HepG2 (cell line): Measurements from ENCODE around the gene P3H3. TPM values are rescaled to one million over a fixed set of nuclear protein-coding genes. Genes with fewer than 3 reads are reported as not detected.

Experiments
- ATAC-seq: fragments of 200-7000 bp; cut with Tn5 transposase; 3 replicates; pipeline ENCODE4 v1.9.1; 2020; ENCODE audit warnings: mild to moderate bottlenecking, moderate library complexity
- BruUV-seq: library from RNA; stranded (reverse); fragments of 400-500 nt; replicated peaks from 2 replicates; lab custom pipeline; 2021; lab: Mats Ljungman, UMichigan
- CTCF ChIA-PET: fragments of 300-600 bp; formaldehyde crosslinking; extraction: SDS; loops from one replicate; lab custom pipeline; 2021; ENCODE audit warnings: low total read pairs, inconsistent platforms, low intra/inter-chr PET ratio; lab: Yijun Ruan, JAX
- POLR2A ChIA-PET: fragments of 350-600 bp; sonication (Branson Sonifier 250); formaldehyde crosslinking; loops from one replicate; lab custom pipeline; 2020; ENCODE audit warnings: antibody characterized with exemption, inconsistent platforms; lab: Yijun Ruan, JAX
- DNase-seq: peaks from one replicate; pipeline ENCODE4 v3.0.0-alpha.2; 2015; ENCODE audit warnings: low spot score
- FAIRE-seq: peaks from 3 replicates; lab custom pipeline; 2011; peaks lifted over from hg19 to GRCh38; lab: Jason Lieb, UNC
- H2AFZ ChIP-seq: one replicate; pipeline ENCODE4 v1.6.1; 2011; ENCODE audit warnings: low read length, inconsistent platforms
- H3K27ac ChIP-seq: fragments of 300-600 bp; 3 replicates; pipeline ENCODE4 v1.8.0; 2011; ENCODE audit warnings: mixed run types, mild to moderate bottlenecking, mixed read lengths, low read length, inconsistent platforms; ENCODE audit not compliant: insufficient read depth; ENCODE audit errors: extremely low read length
- H3K27me3 ChIP-seq, 2 experiments: fragments of 200-600 bp in 1 of 2; 2 replicates in 1 of 2; 3 replicates in 1 of 2; pipeline versions ENCODE4 v1.6.0 to v1.8.0; 2011; ENCODE audit warnings: low read length in 2 of 2, mild to moderate bottlenecking in 2 of 2, moderate library complexity in 2 of 2, inconsistent platforms in 1 of 2; ENCODE audit not compliant: insufficient read depth in 2 of 2, control insufficient read depth in 1 of 2
- H3K36me3 ChIP-seq, 2 experiments: fragments of 200-600 bp in 1 of 2; replicated peaks in 1 of 2; 2 replicates in 1 of 2; 3 replicates in 1 of 2; pipeline versions ENCODE4 v1.5.1 to v1.8.0; 2011; ENCODE audit warnings: low read length in 2 of 2, inconsistent platforms in 1 of 2; ENCODE audit not compliant: insufficient read depth in 2 of 2, control insufficient read depth in 1 of 2
- H3K4me1 ChIP-seq: 2 replicates; pipeline ENCODE4 v1.5.1; 2012; ENCODE audit warnings: low read length, inconsistent platforms; ENCODE audit not compliant: insufficient read depth
- H3K4me2 ChIP-seq: 2 replicates; pipeline ENCODE4 v1.6.0; 2011; ENCODE audit warnings: low read depth, low read length, inconsistent platforms
- H3K4me3 ChIP-seq, 3 experiments: fragments of 200-600 bp in 1 of 3; sonication (generic), shearing (Covaris generic) in 1 of 3; replicated peaks in 1 of 3; 2 replicates each; pipeline ENCODE4 v1.5.1; 2011 to 2016; ENCODE audit warnings: low read length in 3 of 3, inconsistent platforms in 2 of 3, low read depth in 2 of 3, mild to moderate bottlenecking in 2 of 3, control low read depth in 1 of 3, mixed read lengths in 1 of 3; ENCODE audit not compliant: insufficient read depth in 1 of 3
- H3K79me2 ChIP-seq: one replicate; pipeline ENCODE4 v1.6.1; 2011; ENCODE audit warnings: low read length, inconsistent platforms; ENCODE audit not compliant: insufficient read depth
- H3K9ac ChIP-seq: 2 replicates; pipeline ENCODE4 v1.6.0; 2011; ENCODE audit warnings: mild to moderate bottlenecking, low read depth, low read length, inconsistent platforms; ENCODE audit not compliant: insufficient read depth
- H3K9me3 ChIP-seq: 2 replicates; pipeline ENCODE4 v1.5.1; 2012; ENCODE audit warnings: mild to moderate bottlenecking, low read length
- H4K20me1 ChIP-seq: 2 replicates; pipeline ENCODE4 v1.6.0; 2011; ENCODE audit warnings: inconsistent platforms, mild to moderate bottlenecking, low read length, moderate library complexity; ENCODE audit not compliant: insufficient read depth
- CENPBD1 ChIP-seq: sonication (generic); formaldehyde crosslinking; IDR thresholded peaks from 2 replicates; pipeline ENCODE4 v1.8.0; 2022; ENCODE audit warnings: missing genetic modification reagents, low read depth, mild to moderate bottlenecking, borderline replicate concordance
- KAT7 ChIP-seq: IDR thresholded peaks from 2 replicates; pipeline ENCODE4 v1.6.1; 2018; ENCODE audit warnings: borderline replicate concordance, missing compliant biosample characterization
- MAFG ChIP-seq: sonication (generic); formaldehyde crosslinking; IDR thresholded peaks from 2 replicates; pipeline ENCODE4 v1.5.1; 2020; ENCODE audit warnings: mild to moderate bottlenecking, missing genetic modification reagents
- POLR2G ChIP-seq: fragments of 200-400 bp; formaldehyde crosslinking; IDR thresholded peaks from 2 replicates; pipeline ENCODE4 v1.6.1; 2018; ENCODE audit warnings: mild to moderate bottlenecking, low read depth, low read length, moderate library complexity
- ZNF263 ChIP-seq: sonication (generic); formaldehyde crosslinking; IDR thresholded peaks from 2 replicates; pipeline ENCODE4 v1.4.0; 2020; ENCODE audit warnings: missing genetic modification reagents
- ZNF549 ChIP-seq: sonication (generic); formaldehyde crosslinking; IDR thresholded peaks from 2 replicates; pipeline ENCODE4 v1.5.0; 2020; ENCODE audit warnings: missing genetic modification reagents
- WGBS: methylation state at CpG from one replicate; pipeline ENCODE4 v1.1.6; 2017; ENCODE audit warnings: low lambda C conversion rate; 5-methylcytosine and 5-hydroxymethylcytosine counted together
- in situ Hi-C: cut with HindIII; loops from 2 replicates; pipeline ENCODE4 v1.10.0; 2017; ENCODE audit warnings: low pct_unique_long_range_greater_than_20kb; ENCODE audit not compliant: extremely low pct_ligation_motif_present
- intact Hi-C: fragments of 100-400 bp; cut with micrococcal nuclease; formaldehyde crosslinking; loops from one replicate; pipeline ENCODE4 v1.10.0; 2022; ENCODE audit not compliant: unreplicated experiment
- polyA plus RNA-seq, 8 experiments: library from polyadenylated mRNA; depleted of rRNA in 3 of 8; stranded (reverse) in 7 of 8; unstranded in 1 of 8; fragments of >200 nt; fragmentation: Illumina TruSeq in 4 of 8; extraction: Trizol in 4 of 8; gene quantifications; 2 replicates each; pipeline versions ENCODE4 v1.2.1 to v1.2.3, GENCODE V29; 2011 to 2016; ENCODE audit warnings: low read depth in 4 of 8, missing spikeins in 1 of 8, mixed read lengths in 1 of 8; ENCODE audit not compliant: insufficient read depth in 1 of 8
- total RNA-seq, 5 experiments: library from RNA; depleted of rRNA; stranded (reverse); fragments of >200 nt; fragmentation: Illumina TruSeq; extraction: Trizol; gene quantifications; 2 replicates each; pipeline ENCODE4 v1.2.3, GENCODE V29; 2016; ENCODE audit warnings: low read depth in 1 of 5
- TF ChIP-seq, protein P1 (sequence below): sonication (generic); formaldehyde crosslinking; IDR thresholded peaks from 2 replicates; pipeline ENCODE4 v1.4.0; 2020; ENCODE audit warnings: missing genetic modification reagents
- TF ChIP-seq, protein P2 (sequence below): sonication (generic); formaldehyde crosslinking; IDR thresholded peaks from 2 replicates; pipeline ENCODE4 v1.5.0; 2020; ENCODE audit warnings: mild to moderate bottlenecking, missing genetic modification reagents

P3H3 gene
- total and polyA plus RNA-seq, 2 of the 13 experiments (the other 11 are each of a cell fraction or from before 2014, with no cell fraction given), result 20.1 to 20.5 TPM

- Histone ChIP-seq H3K27me3 (peaks cover 5 to 24% of the 10 kb centered on the region in 2 experiments; a peak in 4 of 5 replicates), H3K4me2 (no peak overlapping the region), H3K4me1 (peaks cover 42% of the 10 kb centered on the region), H2AFZ (no peak overlapping the region), H3K9ac (no peak overlapping the region), H3K79me2 (no peaks in the 10 kb centered on the region), H3K9me3 (no peaks in the 10 kb centered on the region), H3K36me3 (no peaks in the 10 kb centered on the region), H3K27ac (no peak overlapping the region), H4K20me1 (no peaks in the 10 kb centered on the region), H3K4me3 (no peak overlapping the region)
- ChIA-PET CTCF (no interaction called here), POLR2A (interaction anchor here (1.0 to 2.0 kb wide), 2 partner anchors 69 kb away, joined by 6 to 13 read pairs; partner anchors contain the start of gene MLF2)
- DNase-seq (no peak), ATAC-seq (no peak), FAIRE-seq (no peak)
- BruUV-seq, result no TSS peak
- in situ Hi-C loops (no loop called here), intact Hi-C loops (loop anchor here (10.0 kb wide), 1 partner anchor 208 kb away; no protein-coding TSS in a partner anchor)
- whole genome bisulfite sequencing, result 71% methylated on average over 7 of the region's 7 CpGs
- TF ChIP-seq ZNF549 (CRISPR knock-in tag) (no peak), MAFG (CRISPR knock-in tag) (no peak), POLR2G (peak; percentile 52), KAT7 (no peak), CENPBD1 (CRISPR knock-in tag) (no peak), ZNF263 (CRISPR knock-in tag) (peak; percentile 52; the same call in 1 of the 2 replicates)
- TF ChIP-seq, protein P1, sequence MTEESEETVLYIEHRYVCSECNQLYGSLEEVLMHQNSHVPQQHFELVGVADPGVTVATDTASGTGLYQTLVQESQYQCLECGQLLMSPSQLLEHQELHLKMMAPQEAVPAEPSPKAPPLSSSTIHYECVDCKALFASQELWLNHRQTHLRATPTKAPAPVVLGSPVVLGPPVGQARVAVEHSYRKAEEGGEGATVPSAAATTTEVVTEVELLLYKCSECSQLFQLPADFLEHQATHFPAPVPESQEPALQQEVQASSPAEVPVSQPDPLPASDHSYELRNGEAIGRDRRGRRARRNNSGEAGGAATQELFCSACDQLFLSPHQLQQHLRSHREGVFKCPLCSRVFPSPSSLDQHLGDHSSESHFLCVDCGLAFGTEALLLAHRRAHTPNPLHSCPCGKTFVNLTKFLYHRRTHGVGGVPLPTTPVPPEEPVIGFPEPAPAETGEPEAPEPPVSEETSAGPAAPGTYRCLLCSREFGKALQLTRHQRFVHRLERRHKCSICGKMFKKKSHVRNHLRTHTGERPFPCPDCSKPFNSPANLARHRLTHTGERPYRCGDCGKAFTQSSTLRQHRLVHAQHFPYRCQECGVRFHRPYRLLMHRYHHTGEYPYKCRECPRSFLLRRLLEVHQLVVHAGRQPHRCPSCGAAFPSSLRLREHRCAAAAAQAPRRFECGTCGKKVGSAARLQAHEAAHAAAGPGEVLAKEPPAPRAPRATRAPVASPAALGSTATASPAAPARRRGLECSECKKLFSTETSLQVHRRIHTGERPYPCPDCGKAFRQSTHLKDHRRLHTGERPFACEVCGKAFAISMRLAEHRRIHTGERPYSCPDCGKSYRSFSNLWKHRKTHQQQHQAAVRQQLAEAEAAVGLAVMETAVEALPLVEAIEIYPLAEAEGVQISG (CRISPR knock-in tag), result no peak
- TF ChIP-seq, protein P2, sequence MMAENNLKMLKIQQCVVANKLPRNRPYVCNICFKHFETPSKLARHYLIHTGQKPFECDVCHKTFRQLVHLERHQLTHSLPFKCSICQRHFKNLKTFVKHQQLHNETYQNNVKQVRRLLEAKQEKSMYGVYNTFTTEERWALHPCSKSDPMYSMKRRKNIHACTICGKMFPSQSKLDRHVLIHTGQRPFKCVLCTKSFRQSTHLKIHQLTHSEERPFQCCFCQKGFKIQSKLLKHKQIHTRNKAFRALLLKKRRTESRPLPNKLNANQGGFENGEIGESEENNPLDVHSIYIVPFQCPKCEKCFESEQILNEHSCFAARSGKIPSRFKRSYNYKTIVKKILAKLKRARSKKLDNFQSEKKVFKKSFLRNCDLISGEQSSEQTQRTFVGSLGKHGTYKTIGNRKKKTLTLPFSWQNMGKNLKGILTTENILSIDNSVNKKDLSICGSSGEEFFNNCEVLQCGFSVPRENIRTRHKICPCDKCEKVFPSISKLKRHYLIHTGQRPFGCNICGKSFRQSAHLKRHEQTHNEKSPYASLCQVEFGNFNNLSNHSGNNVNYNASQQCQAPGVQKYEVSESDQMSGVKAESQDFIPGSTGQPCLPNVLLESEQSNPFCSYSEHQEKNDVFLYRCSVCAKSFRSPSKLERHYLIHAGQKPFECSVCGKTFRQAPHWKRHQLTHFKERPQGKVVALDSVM (CRISPR knock-in tag), result no peak
Observed at GRCh38 chr12:6822426-6823135, 5.6 kb upstream of the P3H3 start.
